DND-41 (cell line): ENCODE results near the gene PUS7L.

Experiments
- EZH2 ChIP-seq: IDR thresholded peaks from 3 replicates; pipeline ENCODE4 v1.6.1; 2012; ENCODE audit warnings: borderline replicate concordance, low read depth, mild to moderate bottlenecking, moderate library complexity, low read length, inconsistent platforms; ENCODE audit not compliant: severe bottlenecking
- TF ChIP-seq, protein P1 (sequence below): IDR thresholded peaks from 2 replicates; pipeline ENCODE4 v1.5.1; 2012; ENCODE audit warnings: borderline replicate concordance, low read length, moderate library complexity, mild to moderate bottlenecking; ENCODE audit not compliant: poor library complexity, severe bottlenecking; ENCODE audit errors: extremely low read depth

DNA sequence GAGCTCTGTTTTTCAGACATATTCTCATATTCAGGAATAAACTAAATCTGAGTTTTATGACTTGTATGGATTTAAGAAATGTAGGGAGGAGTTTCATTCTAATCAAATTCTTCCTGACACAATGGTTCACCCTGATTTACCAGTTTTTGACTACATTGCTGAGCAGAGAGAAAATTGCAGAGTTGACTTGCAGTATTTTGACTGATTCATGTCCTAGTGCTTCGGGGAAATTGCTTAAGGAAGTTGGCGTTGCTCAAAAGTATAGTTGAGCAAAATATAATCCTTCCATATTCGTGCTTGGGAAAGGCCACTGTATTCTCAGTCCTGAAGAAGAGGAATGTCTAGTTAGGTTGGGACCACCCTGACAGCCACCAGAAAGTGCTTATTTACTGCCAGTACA, 48.8 kb upstream of the PUS7L start:
- TF ChIP-seq, protein P1, sequence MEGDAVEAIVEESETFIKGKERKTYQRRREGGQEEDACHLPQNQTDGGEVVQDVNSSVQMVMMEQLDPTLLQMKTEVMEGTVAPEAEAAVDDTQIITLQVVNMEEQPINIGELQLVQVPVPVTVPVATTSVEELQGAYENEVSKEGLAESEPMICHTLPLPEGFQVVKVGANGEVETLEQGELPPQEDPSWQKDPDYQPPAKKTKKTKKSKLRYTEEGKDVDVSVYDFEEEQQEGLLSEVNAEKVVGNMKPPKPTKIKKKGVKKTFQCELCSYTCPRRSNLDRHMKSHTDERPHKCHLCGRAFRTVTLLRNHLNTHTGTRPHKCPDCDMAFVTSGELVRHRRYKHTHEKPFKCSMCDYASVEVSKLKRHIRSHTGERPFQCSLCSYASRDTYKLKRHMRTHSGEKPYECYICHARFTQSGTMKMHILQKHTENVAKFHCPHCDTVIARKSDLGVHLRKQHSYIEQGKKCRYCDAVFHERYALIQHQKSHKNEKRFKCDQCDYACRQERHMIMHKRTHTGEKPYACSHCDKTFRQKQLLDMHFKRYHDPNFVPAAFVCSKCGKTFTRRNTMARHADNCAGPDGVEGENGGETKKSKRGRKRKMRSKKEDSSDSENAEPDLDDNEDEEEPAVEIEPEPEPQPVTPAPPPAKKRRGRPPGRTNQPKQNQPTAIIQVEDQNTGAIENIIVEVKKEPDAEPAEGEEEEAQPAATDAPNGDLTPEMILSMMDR, result no peak
- TF ChIP-seq EZH2, result no peak
